HG02981 (cell line): ENCODE data around the gene URAD.
"Not testable (repeated sequence)": the region's sequence is repeated elsewhere in the genome, so short reads cannot be mapped to it uniquely, and the experiment has no call there.

Experiments
- ATAC-seq: cut with Tn5 transposase; IDR thresholded peaks from one replicate; pipeline ENCODE4 v1.9.1; 2021; ENCODE audit warnings: mild to moderate bottlenecking, moderate library complexity; ENCODE audit not compliant: unreplicated experiment

Gene URAD

GRCh38 chr13:27988520-27988919 is at the start of gene URAD:
Gene URAD, minus strand, starts transcription at chr13:27988693. Its CDS starts 56 bp downstream, at chr13:27988637.
- no peak for ATAC-seq

GRCh38 chr13:28037399-28037798 is 48.9 kb upstream of the URAD start:
- peak; percentile 46 for ATAC-seq

DNA sequence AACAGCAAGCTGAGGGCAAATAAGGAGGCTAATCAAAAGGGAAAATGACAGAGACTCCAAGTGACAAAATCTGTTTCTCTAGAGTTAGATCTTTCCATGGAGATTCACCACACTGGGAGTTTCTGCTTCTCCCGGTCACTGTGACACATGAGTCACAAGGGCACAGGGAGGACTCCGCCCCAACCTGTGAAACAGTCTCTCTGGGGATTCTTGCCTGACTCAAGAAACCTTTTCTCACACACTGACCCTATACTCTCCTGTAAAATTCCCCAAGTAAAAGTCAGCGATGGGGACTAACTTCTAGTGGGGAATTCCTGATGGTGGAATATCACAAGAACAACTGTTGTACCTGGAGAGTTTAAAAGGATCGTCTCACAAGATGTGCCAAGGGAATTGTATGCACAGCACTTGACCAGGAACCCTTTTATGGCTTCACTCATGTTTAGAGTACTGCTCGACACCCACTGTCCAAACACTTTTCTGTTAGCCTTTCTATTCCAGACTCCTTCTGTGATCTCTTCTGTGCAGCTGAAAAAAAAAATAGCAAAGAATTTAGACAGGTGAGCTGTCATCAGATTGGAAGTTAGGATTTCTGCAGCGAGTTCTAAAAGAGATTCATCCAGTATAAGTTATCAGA is 46.8 kb upstream of the URAD start:
- ATAC-seq, result no peak

GRCh38 chr13:28033894-28034655 is 45.6 kb upstream of the URAD start:
- ATAC-seq, result no peak

DNA sequence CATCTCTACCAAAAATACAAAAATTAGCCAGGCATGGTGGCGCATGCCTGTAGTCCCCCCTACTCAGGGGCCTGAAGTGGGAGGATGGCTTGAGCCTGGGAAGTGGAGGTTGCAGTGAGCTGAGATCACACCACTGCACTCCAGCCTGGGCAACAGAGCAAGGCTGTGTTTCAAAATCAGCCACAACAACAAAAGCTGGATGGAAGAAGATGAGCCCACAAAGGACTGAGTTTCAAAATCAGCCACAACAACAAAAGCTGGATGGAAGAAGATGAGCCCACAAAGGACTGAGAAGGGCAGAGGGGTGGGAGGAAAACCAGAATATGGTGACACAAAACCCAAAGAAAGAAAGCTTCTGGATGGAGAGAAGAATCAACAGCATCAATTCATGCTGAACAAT is 43.9 kb upstream of the URAD start:
- not testable (repeated sequence) for ATAC-seq

DNA sequence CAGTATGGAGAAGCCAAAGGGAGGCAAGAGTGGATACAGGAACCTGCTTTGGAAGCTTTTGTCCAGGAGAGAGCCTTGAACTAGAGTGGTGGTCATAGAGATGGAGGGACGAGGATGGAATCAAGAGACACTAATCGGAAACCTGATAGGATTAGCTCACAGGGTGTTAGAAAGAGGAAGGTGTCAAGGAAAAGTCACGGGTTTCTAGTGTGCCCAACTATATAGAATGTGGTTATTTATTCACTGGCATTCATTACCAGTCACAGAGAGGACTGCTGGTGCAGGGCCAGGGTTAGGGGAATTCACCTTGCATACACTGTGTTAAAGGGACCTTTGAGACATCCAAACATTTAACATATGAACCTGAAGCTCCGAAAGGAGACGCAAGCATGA is 43.4 kb upstream of the URAD start:
- no peak for ATAC-seq

- no peak for ATAC-seq
Measured at GRCh38 chr13:28031220-28031895, 42.9 kb upstream of the URAD start.

DNA sequence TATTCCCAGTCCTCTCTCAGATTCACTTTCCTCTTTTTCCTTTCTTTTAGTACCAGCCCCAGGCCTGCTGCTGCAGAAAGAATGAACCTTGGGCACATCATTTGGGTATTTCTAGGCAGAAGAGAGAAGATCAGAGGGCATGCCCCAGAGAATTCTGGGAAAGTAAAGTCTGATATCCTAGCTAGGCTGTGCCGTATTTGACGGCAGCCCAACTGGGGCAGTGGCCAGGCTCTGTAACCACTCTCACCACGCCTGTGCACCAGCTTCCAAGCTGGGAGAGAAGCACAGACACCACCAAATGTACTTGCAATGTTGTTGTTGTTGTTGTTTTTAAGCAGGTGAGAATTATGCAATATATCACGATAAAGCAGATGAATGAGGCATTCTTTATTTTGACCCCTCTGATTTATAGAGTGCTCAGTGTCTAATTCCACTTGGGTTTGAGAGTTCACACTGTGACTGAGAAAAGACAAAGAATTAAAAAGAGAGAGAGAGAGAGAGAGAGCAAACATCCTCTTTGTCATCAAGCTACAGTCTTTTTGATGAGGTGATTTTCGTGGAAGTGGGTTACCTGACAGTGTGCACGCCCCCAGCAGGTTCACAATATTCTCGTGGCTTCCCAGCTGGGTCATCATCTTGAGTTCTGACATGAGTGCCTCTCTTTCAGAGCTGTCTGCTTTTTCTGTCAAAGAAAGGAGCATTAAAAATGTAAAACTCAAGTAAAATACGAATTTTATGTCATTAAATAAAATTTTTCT is 39.3 kb upstream of the URAD start:
- ATAC-seq, result no peak

- no peak for ATAC-seq
Measured at GRCh38 chr13:28027071-28027470, 38.6 kb upstream of the URAD start.

- ATAC-seq, result no peak
Measured at GRCh38 chr13:28026508-28026907, 38.0 kb upstream of the URAD start.

DNA sequence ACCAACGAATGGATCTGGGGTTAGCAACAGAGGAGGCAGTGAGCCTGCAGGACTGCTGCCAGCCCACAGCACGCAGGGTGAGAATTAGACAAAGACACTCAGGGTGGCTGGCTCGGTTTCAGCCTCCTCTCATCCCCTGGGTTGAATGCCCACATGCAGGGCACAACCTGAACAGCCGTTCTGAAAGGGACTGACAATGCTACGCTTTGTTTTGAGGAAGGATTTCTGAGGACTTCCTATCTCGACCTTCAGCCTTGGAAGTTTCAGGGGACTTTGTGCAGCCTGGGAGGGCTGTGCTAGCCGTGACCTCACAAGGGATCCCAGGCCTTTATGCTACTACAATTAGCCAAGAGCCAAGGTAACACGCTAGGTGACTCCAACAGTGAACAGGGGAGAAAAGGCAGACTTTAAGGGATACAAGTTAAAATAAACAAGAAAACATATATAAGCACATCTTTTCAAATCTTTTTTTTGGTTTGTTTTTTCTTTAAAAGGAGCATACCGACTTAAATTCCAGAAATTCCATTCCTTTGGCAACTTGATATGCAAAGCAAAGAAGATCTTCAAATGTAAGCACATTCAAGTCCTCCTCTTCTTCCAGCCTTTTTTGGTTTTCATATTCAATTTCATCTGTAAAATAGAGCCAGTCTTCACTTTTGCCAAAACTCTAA is 34.5 kb upstream of the URAD start:
- no peak for ATAC-seq

- ATAC-seq, result no peak
Measured at GRCh38 chr13:28014301-28014700, 25.8 kb upstream of the URAD start.

GRCh38 chr13:28013482-28013881 is 25.0 kb upstream of the URAD start:
- no peak for ATAC-seq

DNA sequence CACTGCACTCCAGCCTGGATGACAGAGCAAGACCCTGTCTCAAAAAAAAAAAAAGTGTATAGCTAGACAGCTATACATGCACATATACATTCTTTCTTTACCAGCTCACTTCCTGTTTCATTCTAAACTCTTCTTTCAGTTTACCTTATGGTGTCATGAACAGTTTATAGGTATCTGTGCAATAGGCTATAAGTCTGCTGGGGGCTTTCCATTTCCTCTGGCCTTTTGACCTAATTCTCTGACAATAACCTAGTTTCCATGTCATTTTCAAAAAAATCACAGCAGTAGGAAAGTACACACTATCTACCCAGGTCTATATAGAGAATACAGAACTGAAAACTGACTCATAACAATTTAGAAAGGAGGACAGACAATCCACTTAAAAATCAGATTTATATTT is 24.4 kb upstream of the URAD start:
- ATAC-seq, result peak; percentile 85

DNA sequence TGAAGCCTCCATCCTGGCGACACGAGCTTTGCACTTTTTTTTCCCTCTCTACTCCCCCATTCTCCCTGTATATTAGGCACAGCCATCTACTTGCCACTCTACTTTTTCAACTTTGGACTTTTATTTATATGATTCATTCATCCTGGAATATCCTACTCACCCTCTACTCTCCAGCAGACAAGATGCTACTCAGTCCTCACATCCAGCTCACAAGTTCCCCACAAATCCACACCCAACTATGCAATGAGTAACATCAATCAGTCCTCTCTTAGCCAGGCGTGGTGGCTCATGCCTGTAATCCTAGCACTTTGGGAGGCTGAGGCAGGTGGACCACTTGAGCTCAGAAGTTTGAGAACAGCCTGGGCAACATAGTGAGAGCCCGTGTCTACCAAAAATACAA is 23.9 kb upstream of the URAD start:
- no peak for ATAC-seq

DNA sequence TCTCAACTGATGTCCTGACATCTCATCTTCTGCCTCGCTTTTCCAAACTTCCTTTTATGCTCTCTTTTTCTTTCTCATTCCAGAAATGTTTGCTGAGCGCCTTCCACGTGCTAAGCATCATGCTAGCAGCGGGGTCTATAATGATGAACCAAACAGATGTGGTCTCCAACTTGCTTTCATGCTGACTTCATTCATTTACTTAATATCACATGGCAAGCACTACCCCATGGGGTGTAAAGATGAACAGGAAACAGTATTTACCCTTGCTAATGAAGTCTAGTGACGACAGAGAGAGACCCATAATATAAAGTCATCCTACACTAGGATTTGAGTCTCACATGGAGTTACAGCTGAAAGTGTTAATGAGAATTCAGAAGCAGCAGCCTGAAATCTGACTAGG is 21.6 kb upstream of the URAD start:
- no peak for ATAC-seq

GRCh38 chr13:28005016-28005415 is 16.5 kb upstream of the URAD start:
- not testable (repeated sequence) for ATAC-seq

DNA sequence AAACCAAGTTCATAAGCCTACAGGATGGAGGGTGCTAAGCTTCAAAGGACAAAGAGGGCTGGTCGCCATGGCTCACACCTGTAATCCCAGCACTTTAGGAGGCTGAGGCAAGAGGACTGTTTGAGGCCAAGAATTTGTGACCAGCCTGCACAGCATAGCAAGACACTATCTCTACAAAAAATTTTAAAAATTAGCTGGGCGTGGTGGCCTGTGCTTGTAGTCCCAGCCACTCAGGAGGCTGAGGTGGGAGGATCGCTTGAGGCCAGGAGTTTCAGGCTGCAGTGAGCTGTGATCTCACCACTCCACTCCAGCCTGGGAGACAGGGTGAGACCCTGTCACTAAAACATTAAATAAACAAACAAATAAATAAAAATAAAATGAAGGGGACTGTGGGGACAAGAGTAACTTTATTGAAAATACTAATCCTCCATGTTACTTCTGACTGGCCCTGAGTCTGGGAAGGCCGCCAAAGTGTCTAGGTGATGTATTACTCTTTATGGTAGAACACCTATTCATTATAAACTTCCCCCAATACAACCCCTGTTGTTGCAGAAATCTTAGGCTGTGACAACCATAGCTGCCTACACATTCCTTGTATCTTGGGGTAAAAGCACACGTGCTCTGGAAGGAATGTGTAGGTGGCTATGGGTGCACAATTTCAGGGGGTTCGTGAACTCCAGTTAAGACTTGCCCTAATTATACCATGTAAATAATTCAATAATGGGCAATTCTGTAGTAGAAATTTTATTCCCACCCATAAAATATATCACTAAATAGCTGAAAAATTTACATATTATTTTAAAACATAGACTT is 14.6 kb upstream of the URAD start:
- ATAC-seq, result no peak

- ATAC-seq, result no peak
Measured at GRCh38 chr13:28001837-28002473, 13.5 kb upstream of the URAD start.
